ENCODE measurements around the gene KLHL36. TPM values are rescaled to one million over a fixed set of nuclear protein-coding genes. Genes with fewer than 3 reads are reported as not detected.

Gene KLHL36
- total RNA-seq, 1 experiment from 2014 or later: 56.6 TPM

DNA sequence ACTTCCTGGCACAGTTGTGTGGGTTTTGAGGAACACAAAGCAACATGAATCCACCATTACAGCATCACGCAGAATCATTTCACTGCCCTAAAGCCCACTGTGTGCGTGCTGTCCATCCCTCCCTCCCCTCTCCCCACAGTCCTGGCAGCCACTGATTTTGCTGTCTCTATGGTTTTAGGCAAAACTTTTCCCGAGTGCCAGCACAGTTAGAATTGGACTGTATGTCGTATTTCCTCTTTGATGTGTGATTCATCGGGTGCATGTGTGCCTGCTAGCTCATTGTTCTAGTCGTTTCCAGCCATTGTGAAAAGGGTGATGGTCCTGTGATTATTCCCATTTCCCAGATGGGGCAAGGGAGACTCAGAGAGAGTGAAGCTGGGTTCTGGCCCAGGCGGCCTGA is 12.7 kb downstream of the KLHL36 start:
- in situ Hi-C loops (cut with HindIII; ENCODE audit: low pct_unique_long_range_greater_than_20kb, low sequenced_read_pairs): no loop called here
- DNase-seq (ENCODE audit: low read depth): no peak

DNA sequence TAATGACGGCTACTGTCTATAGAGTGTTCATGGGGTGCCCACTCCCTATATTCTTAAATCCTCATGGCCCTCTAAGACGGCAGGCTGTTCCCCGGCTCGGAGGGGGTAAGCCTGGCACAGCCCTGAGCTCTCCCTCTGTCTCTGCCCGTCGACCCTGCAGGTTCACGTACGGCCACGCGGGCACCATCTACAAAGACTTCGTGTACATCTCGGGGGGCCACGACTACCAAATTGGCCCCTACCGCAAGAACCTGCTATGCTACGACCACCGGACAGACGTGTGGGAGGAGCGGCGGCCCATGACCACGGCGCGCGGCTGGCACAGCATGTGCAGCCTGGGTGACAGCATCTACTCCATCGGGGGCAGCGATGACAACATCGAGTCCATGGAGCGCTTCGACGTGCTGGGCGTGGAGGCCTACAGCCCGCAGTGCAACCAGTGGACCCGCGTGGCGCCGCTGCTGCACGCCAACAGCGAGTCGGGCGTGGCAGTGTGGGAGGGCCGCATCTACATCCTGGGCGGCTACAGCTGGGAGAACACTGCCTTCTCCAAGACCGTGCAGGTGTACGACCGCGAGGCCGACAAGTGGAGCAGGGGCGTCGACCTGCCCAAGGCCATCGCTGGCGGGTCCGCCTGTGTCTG is 13.2 kb downstream of the KLHL36 start:
- in situ Hi-C loops (cut with HindIII; ENCODE audit: low pct_unique_long_range_greater_than_20kb, low sequenced_read_pairs): no loop called here
- no peak for DNase-seq (ENCODE audit: low read depth)

DNA sequence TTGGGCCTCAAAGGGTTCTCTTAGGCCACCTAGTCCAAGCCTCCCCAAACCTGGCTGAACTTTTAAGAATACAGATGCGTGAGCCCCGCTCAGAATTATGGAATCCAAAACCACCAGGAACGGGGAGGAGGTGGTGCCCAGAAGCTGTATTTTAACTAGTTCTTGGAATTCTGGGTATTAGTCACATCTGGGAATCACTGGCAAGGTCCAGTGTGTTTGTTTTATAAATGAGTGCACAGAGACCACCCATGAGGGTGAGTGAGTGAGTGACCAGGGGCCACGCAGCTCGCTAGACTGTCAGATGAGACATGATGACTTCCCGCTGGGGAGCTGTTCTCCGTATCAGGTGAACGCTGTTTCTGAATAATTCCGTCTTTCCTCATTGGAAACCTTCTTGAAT is 14.2 kb downstream of the KLHL36 start:
- in situ Hi-C loops (cut with HindIII; ENCODE audit: low pct_unique_long_range_greater_than_20kb, low sequenced_read_pairs): no loop called here
- no peak for DNase-seq (ENCODE audit: low read depth)

DNA sequence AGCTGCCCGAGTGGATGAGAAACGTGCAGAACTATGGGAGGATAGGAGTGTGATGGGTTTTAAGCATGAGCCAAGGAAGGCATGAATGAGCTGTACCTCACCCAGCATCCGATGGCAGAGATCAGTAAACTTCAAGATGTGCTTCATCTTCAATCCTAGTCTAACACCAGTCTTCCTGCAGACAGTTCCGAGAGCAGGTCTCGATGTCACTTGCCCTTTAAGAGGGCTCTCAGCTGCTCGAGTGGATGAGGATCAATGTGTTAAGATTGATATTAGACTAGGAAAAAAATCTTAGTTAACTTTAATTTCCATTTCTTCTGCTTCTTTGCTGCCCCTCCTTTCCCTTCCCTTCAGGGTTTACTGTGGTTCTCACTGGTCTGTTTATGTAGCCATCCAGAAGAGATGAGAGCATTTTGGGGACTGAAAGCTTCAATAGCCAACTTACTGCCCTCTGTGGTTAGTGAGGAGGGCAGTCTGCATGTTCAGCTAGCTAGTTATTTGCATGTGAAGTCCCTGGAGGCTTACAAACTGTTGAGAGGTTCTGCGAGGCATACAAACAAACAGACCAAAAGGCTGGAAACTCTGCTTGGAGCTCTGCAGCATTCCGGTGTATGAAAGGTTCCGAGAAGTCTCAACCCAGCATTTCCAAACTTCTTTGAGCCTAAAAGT is 15.3 kb downstream of the KLHL36 start:
- no peak for DNase-seq (ENCODE audit: low read depth)
- in situ Hi-C loops (cut with HindIII; ENCODE audit: low pct_unique_long_range_greater_than_20kb, low sequenced_read_pairs): no loop called here

DNA sequence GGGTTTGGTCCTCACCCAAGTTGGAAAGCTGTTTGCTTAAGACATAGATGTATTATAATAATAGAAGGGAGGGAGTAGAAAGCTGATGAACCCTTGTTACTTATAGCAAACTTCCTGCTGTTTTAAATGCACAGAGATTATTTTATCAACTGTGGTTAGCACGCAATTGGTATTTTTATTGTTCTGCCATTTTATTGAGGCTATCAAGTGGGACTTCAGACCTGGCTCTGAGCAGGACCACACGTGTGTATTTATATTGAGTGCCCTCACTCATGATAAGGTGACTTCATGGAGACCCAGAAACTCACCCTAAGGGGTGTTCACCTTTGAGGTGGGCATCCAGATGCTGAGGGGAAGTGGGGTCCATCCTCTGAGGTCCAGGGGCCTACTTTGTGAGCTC is 17.0 kb downstream of the KLHL36 start:
- no peak for DNase-seq (ENCODE audit: low read depth)
- in situ Hi-C loops (cut with HindIII; ENCODE audit: low pct_unique_long_range_greater_than_20kb, low sequenced_read_pairs): no loop called here

DNA sequence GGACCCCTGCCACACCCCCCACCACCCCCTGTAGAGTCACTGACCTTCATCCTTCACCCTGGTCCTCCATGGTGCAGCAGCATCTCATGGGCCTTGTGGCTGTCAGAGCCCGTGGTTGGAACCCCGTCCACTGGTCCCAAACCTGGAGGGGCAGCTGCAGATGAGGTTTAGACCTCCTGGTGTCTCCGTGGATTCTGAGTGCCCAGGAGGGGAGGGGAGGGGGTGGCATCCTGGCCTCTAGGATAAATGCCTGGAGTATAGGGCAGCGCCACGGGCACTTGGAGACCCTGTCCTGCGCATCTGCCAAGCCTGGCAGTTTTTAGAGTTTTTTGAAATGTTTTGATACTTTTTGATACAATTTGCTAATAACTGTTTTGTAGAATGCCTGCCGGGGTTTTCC is 17.5 kb downstream of the KLHL36 start:
- DNase-seq (ENCODE audit: low read depth): no peak
- in situ Hi-C loops (cut with HindIII; ENCODE audit: low pct_unique_long_range_greater_than_20kb, low sequenced_read_pairs): no loop called here

DNA sequence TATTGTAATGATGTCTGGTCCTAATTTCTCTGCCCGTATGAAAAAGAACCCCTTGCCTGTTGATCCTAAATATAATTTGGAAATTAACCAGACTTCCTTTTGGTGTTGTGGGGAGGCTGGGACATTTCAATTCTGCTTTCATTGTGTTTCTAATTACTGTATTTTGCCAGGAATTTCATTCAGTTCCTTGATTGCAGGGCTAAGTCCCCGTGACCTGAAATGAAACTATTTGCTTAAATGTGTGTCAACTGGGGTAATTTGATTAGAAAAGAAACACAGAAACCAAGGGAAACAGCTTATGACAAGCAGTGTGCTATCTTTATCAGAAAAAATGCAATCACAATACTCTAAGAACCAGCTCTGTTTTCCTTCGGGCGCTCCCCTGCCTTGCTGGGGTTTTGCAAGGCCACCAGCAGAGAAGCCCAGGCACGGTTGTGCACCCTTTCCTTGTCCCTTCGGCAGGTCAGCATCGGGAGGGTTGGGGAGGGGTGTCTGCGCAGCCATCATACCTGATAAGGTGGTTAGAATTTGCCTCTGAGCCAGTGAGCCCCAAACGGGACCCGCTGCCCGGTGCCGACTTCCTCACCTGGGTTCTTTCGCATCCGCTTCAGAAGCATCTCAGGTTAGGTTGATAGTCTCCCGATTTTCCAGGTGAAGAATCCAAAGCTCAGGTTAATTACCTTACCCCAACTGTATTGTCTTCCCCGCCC is 19.4 kb downstream of the KLHL36 start:
- DNase-seq (ENCODE audit: low read depth): no peak
- in situ Hi-C loops (cut with HindIII; ENCODE audit: low pct_unique_long_range_greater_than_20kb, low sequenced_read_pairs): no loop called here

DNA sequence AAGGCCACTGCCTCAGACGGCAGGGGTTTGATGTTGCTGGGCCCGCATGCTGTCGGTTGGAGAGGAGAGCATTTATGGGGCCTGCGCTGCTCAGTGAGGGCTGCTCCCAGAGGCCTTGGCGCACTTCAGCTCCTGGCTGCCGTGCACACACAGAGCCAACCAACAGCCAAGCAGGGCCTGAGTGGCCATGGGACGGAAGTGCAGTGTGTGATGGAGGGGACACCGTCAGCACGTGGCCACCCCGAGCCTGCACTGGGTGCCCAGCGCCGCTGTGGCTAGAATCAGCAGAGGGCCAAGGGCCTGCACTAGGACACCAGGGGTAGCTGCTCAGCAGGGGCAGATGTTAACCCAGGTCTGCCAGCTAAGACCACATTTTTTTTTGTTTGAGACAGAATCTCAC is 21.8 kb downstream of the KLHL36 start:
- in situ Hi-C loops (cut with HindIII; ENCODE audit: low pct_unique_long_range_greater_than_20kb, low sequenced_read_pairs): no loop called here
- no peak for DNase-seq (ENCODE audit: low read depth)

DNA sequence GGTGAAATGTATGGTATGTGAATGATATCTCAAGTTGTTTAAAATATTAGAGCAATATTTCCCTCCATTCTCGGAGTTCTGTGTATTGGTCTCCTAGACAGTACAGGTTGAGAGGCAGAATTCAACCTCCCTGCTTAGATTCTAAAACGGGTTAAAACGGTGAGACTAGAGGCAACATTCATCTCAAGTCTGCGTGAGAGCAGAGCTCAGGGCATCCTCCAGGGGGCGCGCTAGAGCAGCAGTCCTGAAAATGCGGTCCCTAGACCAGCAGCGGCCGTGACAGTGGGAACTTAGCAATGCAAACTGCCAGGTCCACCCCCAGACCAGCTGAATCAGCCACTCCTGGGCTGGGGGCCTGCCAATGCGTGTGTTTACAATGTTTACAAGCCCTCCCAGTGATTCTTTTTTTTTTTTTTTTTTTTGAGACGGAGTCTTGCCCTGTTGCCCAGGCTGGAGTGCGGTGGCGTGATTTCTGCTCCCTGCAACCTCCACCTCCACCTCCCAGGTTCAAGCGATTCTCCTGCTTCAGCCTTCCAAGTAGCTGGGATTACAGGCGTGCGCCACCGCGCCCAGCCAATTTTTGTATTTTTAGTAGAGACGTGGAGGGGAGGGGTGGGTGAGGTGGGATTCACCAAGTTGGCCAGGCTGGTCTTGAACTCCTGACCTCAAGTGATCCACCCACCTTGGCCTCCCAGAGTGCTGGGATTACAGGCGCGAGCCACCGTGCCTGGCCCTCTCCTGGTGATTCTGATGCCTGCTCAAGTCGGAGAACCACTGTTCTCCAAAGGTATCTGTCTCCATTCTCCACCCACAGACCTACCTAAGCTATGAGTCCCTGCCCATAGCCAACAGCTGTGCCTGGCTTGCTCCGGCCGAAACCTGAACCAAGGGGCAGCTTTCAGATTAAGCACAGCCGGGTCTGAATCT is 24.2 kb downstream of the KLHL36 start:
- DNase-seq (ENCODE audit: low read depth): no peak
- in situ Hi-C loops (cut with HindIII; ENCODE audit: low pct_unique_long_range_greater_than_20kb, low sequenced_read_pairs): no loop called here

DNA sequence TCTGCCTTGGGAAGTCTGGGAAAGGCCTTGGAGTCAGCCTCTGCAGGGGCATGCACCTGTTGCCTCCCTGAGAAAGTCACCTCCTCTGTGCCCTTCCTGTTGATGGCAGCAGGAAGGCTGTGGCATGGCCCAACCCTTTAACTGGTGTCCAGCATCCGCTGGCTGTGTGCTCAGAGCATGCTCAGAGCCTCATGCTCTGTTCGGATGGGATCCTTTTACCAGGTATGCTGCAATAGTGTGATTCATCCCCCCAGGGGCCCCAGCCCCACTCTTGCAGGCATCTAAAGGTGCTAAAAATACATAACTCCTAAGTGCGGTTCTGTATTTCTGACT is 24.9 kb downstream of the KLHL36 start:
- no peak for DNase-seq (ENCODE audit: low read depth)
- in situ Hi-C loops (cut with HindIII; ENCODE audit: low pct_unique_long_range_greater_than_20kb, low sequenced_read_pairs): no loop called here

DNA sequence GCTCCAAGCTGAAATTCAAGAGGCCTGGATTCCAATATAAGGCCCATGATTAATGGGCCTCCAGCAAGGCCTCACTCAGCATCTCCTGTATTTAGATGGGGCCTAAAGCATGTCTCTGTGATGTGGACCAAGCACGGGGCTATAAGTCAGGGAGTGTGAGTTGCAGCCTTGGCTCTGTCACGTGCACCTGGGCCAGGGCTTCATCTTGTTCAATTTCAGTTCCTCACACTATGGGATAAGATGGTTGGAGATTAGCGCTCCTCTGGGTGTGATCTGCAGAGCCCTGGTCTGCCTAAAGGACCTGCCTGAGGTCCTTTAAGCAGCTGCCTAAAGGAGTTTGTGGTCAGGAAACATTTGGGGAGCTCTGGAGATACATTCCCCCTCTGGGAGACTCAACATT is 25.2 kb downstream of the KLHL36 start:
- no peak for DNase-seq (ENCODE audit: low read depth)
- in situ Hi-C loops (cut with HindIII; ENCODE audit: low pct_unique_long_range_greater_than_20kb, low sequenced_read_pairs): no loop called here

DNA sequence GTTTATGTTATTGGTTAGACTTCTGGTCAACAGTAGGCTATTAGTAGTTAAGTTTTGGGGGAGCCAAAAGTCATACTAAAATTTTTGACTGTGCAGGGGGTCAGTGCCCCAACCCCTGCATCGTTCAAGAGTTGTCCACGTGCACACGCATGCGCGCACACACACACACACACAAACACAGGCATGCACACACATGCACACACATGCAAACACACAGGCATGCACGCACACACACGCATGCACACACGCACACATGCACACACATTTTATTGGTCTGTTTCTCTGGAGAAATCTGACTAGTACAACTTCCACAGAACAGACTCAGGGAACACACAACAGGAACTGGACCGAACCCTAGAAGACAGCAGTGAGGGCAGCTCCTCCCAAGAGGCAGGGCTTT is 27.1 kb downstream of the KLHL36 start:
- DNase-seq (ENCODE audit: low read depth): no peak
- in situ Hi-C loops (cut with HindIII; ENCODE audit: low pct_unique_long_range_greater_than_20kb, low sequenced_read_pairs): no loop called here

DNA sequence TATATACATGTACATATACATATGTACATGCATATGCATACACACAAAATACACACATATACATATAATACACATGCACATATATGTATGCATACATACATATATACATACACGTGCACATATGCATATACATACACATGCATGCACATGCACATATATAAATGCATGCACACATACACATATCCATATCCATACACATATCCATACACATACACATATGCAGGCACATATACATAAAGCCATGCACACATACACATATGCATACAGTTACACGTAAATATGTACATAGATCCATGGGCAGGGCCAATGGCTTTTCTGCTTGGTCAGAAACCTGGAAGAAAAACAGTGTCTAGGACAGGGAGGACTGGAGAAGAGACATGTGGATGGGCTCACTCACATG is 27.6 kb downstream of the KLHL36 start:
- in situ Hi-C loops (cut with HindIII; ENCODE audit: low pct_unique_long_range_greater_than_20kb, low sequenced_read_pairs): no loop called here
- DNase-seq (ENCODE audit: low read depth): no peak

DNA sequence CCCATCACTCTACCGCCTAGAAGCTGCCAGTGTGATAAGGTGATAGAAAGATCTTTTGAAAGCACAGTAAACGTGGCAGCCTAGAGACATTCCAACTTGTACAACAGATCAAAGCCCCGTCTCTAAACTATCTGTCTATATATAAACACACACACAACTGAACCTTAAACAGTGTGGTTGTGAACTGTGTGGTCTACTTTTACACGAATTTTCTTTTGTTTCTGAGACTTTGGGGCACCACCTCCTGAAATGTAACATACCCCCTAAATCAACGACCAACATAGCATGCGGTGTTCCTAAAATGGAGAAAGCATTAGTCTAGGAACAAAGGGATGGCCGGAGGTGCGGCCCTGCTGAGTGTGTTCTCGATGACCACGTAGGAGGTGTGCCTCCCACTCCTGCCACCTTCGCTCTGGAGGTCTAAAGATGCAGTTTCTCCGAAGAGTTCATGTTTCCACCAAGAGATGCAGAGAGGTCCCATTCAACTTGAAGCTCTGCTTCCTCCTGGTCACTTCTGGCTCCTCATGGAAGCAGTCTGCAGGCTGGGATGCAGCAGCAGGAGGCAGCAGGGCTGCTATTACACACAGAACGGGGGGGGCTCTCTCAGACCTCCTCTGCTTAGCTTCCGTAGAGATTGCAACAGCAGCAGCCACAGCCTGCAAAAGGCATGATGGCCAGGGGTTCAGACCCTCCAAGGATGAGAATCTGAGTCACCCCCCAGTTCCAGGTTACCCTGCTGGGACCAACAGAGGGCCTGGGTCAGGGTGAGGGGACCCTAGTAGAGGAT is 28.9 kb downstream of the KLHL36 start:
- in situ Hi-C loops (cut with HindIII; ENCODE audit: low pct_unique_long_range_greater_than_20kb, low sequenced_read_pairs): no loop called here
- no peak for DNase-seq (ENCODE audit: low read depth)

DNA sequence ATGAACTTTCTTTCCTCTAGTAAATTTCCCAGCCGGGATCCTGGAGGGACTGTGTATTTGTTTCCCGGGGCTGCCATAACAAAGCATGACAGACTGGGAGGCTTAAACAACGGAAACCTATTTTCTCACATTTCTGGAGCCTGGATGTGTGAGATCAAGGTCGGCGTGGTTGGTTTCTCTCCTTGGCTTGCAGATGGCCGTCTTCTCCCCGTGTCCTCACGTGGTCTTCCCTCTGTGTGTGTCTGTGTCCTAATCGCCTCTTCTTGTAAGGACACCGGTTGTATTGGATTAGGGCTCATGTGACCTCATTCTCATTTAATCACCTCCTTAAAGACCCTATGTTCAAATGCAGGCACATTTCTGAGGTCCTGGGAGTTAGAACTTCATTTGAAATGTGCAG is 29.5 kb downstream of the KLHL36 start:
- no peak for DNase-seq (ENCODE audit: low read depth)
- in situ Hi-C loops (cut with HindIII; ENCODE audit: low pct_unique_long_range_greater_than_20kb, low sequenced_read_pairs): no loop called here

DNA sequence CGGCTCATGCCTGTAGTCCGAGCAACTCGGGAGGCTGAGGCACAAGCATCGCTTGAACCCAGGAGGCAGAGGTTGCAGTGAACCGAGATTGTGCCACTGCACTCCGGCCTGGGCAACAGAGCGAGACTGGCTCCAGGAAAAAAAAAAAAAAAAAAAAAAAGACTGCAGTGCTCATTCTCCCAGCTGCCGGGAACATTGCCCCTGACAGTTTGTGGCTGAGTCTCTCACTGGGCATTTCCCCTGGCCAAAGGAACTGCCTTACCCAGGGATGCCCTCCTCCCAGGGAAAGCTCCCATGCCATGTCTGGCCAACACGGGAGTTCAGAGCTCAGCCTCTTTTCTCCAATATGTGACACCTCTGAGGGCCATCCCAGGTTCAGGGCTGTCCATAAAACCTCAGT is 30.2 kb downstream of the KLHL36 start:
- DNase-seq (ENCODE audit: low read depth): no peak
- in situ Hi-C loops (cut with HindIII; ENCODE audit: low pct_unique_long_range_greater_than_20kb, low sequenced_read_pairs): no loop called here

DNA sequence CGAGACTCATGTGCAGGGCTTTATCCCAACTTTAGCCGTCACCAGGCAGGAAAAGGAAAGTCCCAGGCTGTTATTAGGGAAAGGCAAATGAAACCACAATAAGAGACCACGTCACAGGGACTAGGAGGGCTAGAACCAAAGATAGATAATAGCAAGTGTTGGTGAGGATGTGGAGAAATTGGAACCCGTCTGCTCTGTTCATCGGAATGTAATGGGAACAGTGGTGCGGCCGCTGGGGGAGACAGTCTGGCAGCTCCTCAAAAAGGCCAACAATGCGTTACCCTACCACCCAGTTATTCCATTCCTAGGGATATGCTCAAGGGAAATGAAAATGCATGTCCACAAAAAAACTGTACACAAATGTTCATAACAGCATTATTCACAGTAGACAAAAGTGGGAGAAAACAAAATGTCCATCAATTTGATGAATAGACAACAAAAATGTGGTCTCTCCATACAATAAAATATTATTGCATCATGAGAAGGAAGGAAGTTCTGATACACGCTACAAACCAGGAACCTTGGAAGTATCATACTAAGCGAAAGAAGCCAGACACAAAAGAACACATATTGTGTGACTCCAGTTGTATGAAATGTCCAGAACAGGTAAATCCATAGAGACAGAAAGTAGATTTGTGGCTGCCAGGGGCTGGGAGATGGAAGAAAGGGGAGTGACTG is 32.0 kb downstream of the KLHL36 start:
- in situ Hi-C loops (cut with HindIII; ENCODE audit: low pct_unique_long_range_greater_than_20kb, low sequenced_read_pairs): no loop called here
- no peak for DNase-seq (ENCODE audit: low read depth)

Data from Caki2 (cell line).